ENCODE measurements around the gene PKP3. TPM values are rescaled to one million over a fixed set of nuclear protein-coding genes. Genes with fewer than 3 reads are reported as not detected.
"Not testable (repeated sequence)": the region's sequence is repeated elsewhere in the genome, so short reads cannot be mapped to it uniquely, and the experiment has no call there.

The PKP3 gene
- total RNA-seq, 2 experiments from 2014 or later, result not detected

GRCh38 chr11:386483-386882 lies 7.5 kb upstream of the PKP3 start:
- Mint-ChIP-seq H3K27me3 (peaks cover 17% of the 10 kb centered on the region), H3K9me3 (peaks cover 6% of the 10 kb centered on the region), H3K4me1 (peaks cover 3% of the 10 kb centered on the region), H3K36me3 (ENCODE audit: low read depth) (no peaks in the 10 kb centered on the region), H3K4me3 (no peak overlapping the region), H3K27ac (no peak overlapping the region)
- POLR2A ChIA-PET, result no interaction called here
- CTCF ChIA-PET, result no interaction called here
- no peak for DNase-seq

- ChIA-PET CTCF (no interaction called here), POLR2A (no interaction called here)
- H3K27ac Mint-ChIP-seq, result no peak overlapping the region
- H3K27me3 Mint-ChIP-seq, result peaks cover 13% of the 10 kb centered on the region
- no peaks in the 10 kb centered on the region for H3K4me1 Mint-ChIP-seq
- H3K36me3 Mint-ChIP-seq (ENCODE audit: low read depth), result no peaks in the 10 kb centered on the region
- peaks cover 6% of the 10 kb centered on the region for H3K9me3 Mint-ChIP-seq
- DNase-seq, result no peak
- H3K4me3 Mint-ChIP-seq, result no peak overlapping the region
Measured at GRCh38 chr11:387193-387793, 6.7 kb upstream of the PKP3 start.

- H3K36me3 Mint-ChIP-seq (ENCODE audit: low read depth); CTCF ChIA-PET; H3K4me1 Mint-ChIP-seq; H3K27me3 Mint-ChIP-seq; POLR2A ChIA-PET; H3K4me3 Mint-ChIP-seq; H3K9me3 Mint-ChIP-seq; DNase-seq; H3K27ac Mint-ChIP-seq: not testable (repeated sequence)
Measured at GRCh38 chr11:389369-389768, 4.6 kb upstream of the PKP3 start.

GRCh38 chr11:390175-390574 lies 3.8 kb upstream of the PKP3 start:
- no peak overlapping the region for H3K4me3 Mint-ChIP-seq
- no peak for DNase-seq
- no peak overlapping the region for H3K27ac Mint-ChIP-seq
- peaks cover 10% of the 10 kb centered on the region for H3K27me3 Mint-ChIP-seq
- POLR2A ChIA-PET, result no interaction called here
- H3K9me3 Mint-ChIP-seq, result peaks cover 6% of the 10 kb centered on the region
- no peaks in the 10 kb centered on the region for H3K36me3 Mint-ChIP-seq (ENCODE audit: low read depth)
- peaks cover 1% of the 10 kb centered on the region for H3K4me1 Mint-ChIP-seq
- CTCF ChIA-PET, result no interaction called here

GRCh38 chr11:391117-392017 lies 2.6 kb upstream of the PKP3 start:
- POLR2A ChIA-PET, result no interaction called here
- Mint-ChIP-seq H3K27me3 (peaks cover 10% of the 10 kb centered on the region), H3K4me3 (no peak overlapping the region), H3K36me3 (ENCODE audit: low read depth) (no peaks in the 10 kb centered on the region), H3K27ac (no peak overlapping the region), H3K9me3 (peaks cover 6% of the 10 kb centered on the region), H3K4me1 (peaks cover 1% of the 10 kb centered on the region)
- no peak for DNase-seq
- CTCF ChIA-PET, result no interaction called here

GRCh38 chr11:392102-392777 lies 1.8 kb upstream of the PKP3 start:
- CTCF ChIA-PET, result no interaction called here
- H3K4me3 Mint-ChIP-seq, result no peak overlapping the region
- peaks cover 8% of the 10 kb centered on the region for H3K27me3 Mint-ChIP-seq
- peaks cover 1% of the 10 kb centered on the region for H3K4me1 Mint-ChIP-seq
- POLR2A ChIA-PET, result no interaction called here
- no peaks in the 10 kb centered on the region for H3K36me3 Mint-ChIP-seq (ENCODE audit: low read depth)
- no peaks in the 10 kb centered on the region for H3K9me3 Mint-ChIP-seq
- no peak overlapping the region for H3K27ac Mint-ChIP-seq
- DNase-seq, result no peak

GRCh38 chr11:393219-394033 lies 583 bp upstream of the PKP3 start:
- no peak for DNase-seq
- Mint-ChIP-seq H3K27me3 (no peaks in the 10 kb centered on the region), H3K4me3 (no peak overlapping the region), H3K27ac (no peak overlapping the region), H3K9me3 (no peaks in the 10 kb centered on the region), H3K36me3 (ENCODE audit: low read depth) (no peaks in the 10 kb centered on the region), H3K4me1 (peaks cover 4% of the 10 kb centered on the region)
- CTCF ChIA-PET, result no interaction called here
- POLR2A ChIA-PET, result no interaction called here

- POLR2A ChIA-PET, result no interaction called here
- no peak for DNase-seq
- Mint-ChIP-seq H3K27ac (no peak overlapping the region), H3K27me3 (no peaks in the 10 kb centered on the region), H3K9me3 (peaks cover 7% of the 10 kb centered on the region), H3K4me1 (peaks cover 4% of the 10 kb centered on the region), H3K36me3 (ENCODE audit: low read depth) (no peaks in the 10 kb centered on the region), H3K4me3 (no peak overlapping the region)
- CTCF ChIA-PET, result no interaction called here
Measured at GRCh38 chr11:394858-395655, 1.0 kb downstream of the PKP3 start.

GRCh38 chr11:395866-396265 lies 1.9 kb downstream of the PKP3 start:
- Mint-ChIP-seq H3K27ac (no peak overlapping the region), H3K4me1 (peaks cover 4% of the 10 kb centered on the region), H3K9me3 (peaks cover 7% of the 10 kb centered on the region), H3K27me3 (no peaks in the 10 kb centered on the region), H3K4me3 (no peak overlapping the region), H3K36me3 (ENCODE audit: low read depth) (no peaks in the 10 kb centered on the region)
- DNase-seq, result no peak
- POLR2A ChIA-PET, result interaction anchor here (1.2 to 2.0 kb wide), 2 partner anchors 11 to 80 kb away, joined by 4 to 7 read pairs; no protein-coding TSS in a partner anchor
- CTCF ChIA-PET, result interaction anchor here (1.1 to 2.0 kb wide), 2 partner anchors 11 to 145 kb away, joined by 4 to 11 read pairs; no protein-coding TSS in a partner anchor

- ChIA-PET CTCF (interaction anchor here (0.8 to 2.0 kb wide), 5 partner anchors 10 to 146 kb away, joined by 3 to 11 read pairs (median 7); no protein-coding TSS in a partner anchor), POLR2A (interaction anchor here (1.1 to 2.0 kb wide), 3 partner anchors 10 to 81 kb away, joined by 3 to 7 read pairs (median 4); no protein-coding TSS in a partner anchor)
- Mint-ChIP-seq H3K27me3 (no peaks in the 10 kb centered on the region), H3K4me1 (peaks cover 4% of the 10 kb centered on the region), H3K36me3 (ENCODE audit: low read depth) (no peaks in the 10 kb centered on the region), H3K27ac (no peak overlapping the region), H3K4me3 (no peak overlapping the region), H3K9me3 (peaks cover 7% of the 10 kb centered on the region)
- no peak for DNase-seq
Measured at GRCh38 chr11:396511-396947, 2.5 kb downstream of the PKP3 start.

GRCh38 chr11:396948-397548 lies 3.0 kb downstream of the PKP3 start:
- peaks cover 4% of the 10 kb centered on the region for H3K4me1 Mint-ChIP-seq
- ChIA-PET CTCF (interaction anchor here (0.8 to 2.0 kb wide), 5 partner anchors 10 to 146 kb away, joined by 3 to 11 read pairs (median 7); no protein-coding TSS in a partner anchor), POLR2A (interaction anchor here (1.1 to 2.0 kb wide), 3 partner anchors 10 to 81 kb away, joined by 3 to 7 read pairs (median 4); no protein-coding TSS in a partner anchor)
- peaks cover 7% of the 10 kb centered on the region for H3K9me3 Mint-ChIP-seq
- H3K4me3 Mint-ChIP-seq, result no peak overlapping the region
- no peaks in the 10 kb centered on the region for H3K36me3 Mint-ChIP-seq (ENCODE audit: low read depth)
- H3K27me3 Mint-ChIP-seq, result no peaks in the 10 kb centered on the region
- H3K27ac Mint-ChIP-seq, result no peak overlapping the region
- DNase-seq, result peak; percentile 60

GRCh38 chr11:398826-399225 lies 4.8 kb downstream of the PKP3 start:
- POLR2A ChIA-PET, result no interaction called here
- Mint-ChIP-seq H3K27ac (no peak overlapping the region), H3K4me3 (no peak overlapping the region), H3K9me3 (peaks cover 7% of the 10 kb centered on the region), H3K36me3 (ENCODE audit: low read depth) (no peaks in the 10 kb centered on the region), H3K27me3 (no peaks in the 10 kb centered on the region), H3K4me1 (peaks cover 4% of the 10 kb centered on the region)
- DNase-seq, result no peak
- CTCF ChIA-PET, result no interaction called here
